ENCODE results near the gene HEMK1. TPM values are rescaled to one million over a fixed set of nuclear protein-coding genes. Genes with fewer than 3 reads are reported as not detected.

The HEMK1 gene
- total RNA-seq, 3 donors from 2014 or later (not counting 1 experiment from before 2014, with no cell fraction given): 20.5 to 29.3 (median 28.2) TPM

GRCh38 chr3:50620420-50620819 lies 51.1 kb downstream of the HEMK1 start:
- WGBS (ENCODE audit: insufficient coverage): 27% methylated on average over 1 of the region's 1 CpG
- no peaks in the 10 kb centered on the region for H3K27me3 ChIP-seq (ENCODE audit: control insufficient read depth, insufficient read depth, low read length)
- no peaks in the 10 kb centered on the region for H3K27me3 Mint-ChIP-seq (ENCODE audit: low read depth in 2 of 2)
- H3K4me3 Mint-ChIP-seq: peak overlapping the region; percentile 74
- TF ChIP-seq CTCF (IDR thresholded peaks at IDR 0.05): no peak
- DNase-seq (no peak), ATAC-seq (peak in 1 of 3 donors; percentile 33)
- peaks cover 6% of the 10 kb centered on the region for H3K36me3 ChIP-seq (ENCODE audit: control insufficient read depth, insufficient read depth, low read length)
- H3K9me3 Mint-ChIP-seq: no peaks in the 10 kb centered on the region
- H3K27ac ChIP-seq (ENCODE audit: low read length): peak overlapping the region; percentile 70
- H3K36me3 Mint-ChIP-seq: no peaks in the 10 kb centered on the region
- intact Hi-C loops (cut with micrococcal nuclease): no loop called here
- no peaks in the 10 kb centered on the region for H3K9me3 ChIP-seq (ENCODE audit: control insufficient read depth, insufficient read depth, low read length)
- H3K27ac Mint-ChIP-seq: peak overlapping the region; percentile 94 to 95
- peaks cover 68 to 81% of the 10 kb centered on the region in 2 donors for H3K4me1 Mint-ChIP-seq
- peaks cover 91% of the 10 kb centered on the region for H3K4me1 ChIP-seq (ENCODE audit: control insufficient read depth, insufficient read depth, low read length)
- no peak overlapping the region for H3K4me3 ChIP-seq (ENCODE audit: low read length)

GRCh38 chr3:50620820-50621219 lies 51.5 kb downstream of the HEMK1 start:
- Mint-ChIP-seq H3K27ac (peak overlapping the region; percentile 94 to 95), H3K9me3 (no peaks in the 10 kb centered on the region), H3K4me1 (peaks cover 67 to 81% of the 10 kb centered on the region in 2 donors), H3K36me3 (no peaks in the 10 kb centered on the region), H3K27me3 (ENCODE audit: low read depth in 2 of 2) (no peaks in the 10 kb centered on the region), H3K4me3 (peak overlapping the region; percentile 74)
- TF ChIP-seq CTCF (IDR thresholded peaks at IDR 0.05): no peak
- DNase-seq (no peak), ATAC-seq (no peak)
- WGBS (ENCODE audit: insufficient coverage): 36% methylated on average over 4 of the region's 4 CpGs
- H3K27ac ChIP-seq (ENCODE audit: low read length): peak overlapping the region; percentile 70
- no peak overlapping the region for H3K4me3 ChIP-seq (ENCODE audit: low read length)
- H3K4me1 ChIP-seq (ENCODE audit: control insufficient read depth, insufficient read depth, low read length): peaks cover 91% of the 10 kb centered on the region
- no peaks in the 10 kb centered on the region for H3K9me3 ChIP-seq (ENCODE audit: control insufficient read depth, insufficient read depth, low read length)
- H3K27me3 ChIP-seq (ENCODE audit: control insufficient read depth, insufficient read depth, low read length): no peaks in the 10 kb centered on the region
- H3K36me3 ChIP-seq (ENCODE audit: control insufficient read depth, insufficient read depth, low read length): peaks cover 6% of the 10 kb centered on the region
- intact Hi-C loops (cut with micrococcal nuclease): no loop called here

GRCh38 chr3:50622881-50623280 lies 53.6 kb downstream of the HEMK1 start:
- Mint-ChIP-seq H3K27ac (peak overlapping the region; percentile 85 to 94), H3K4me1 (peaks cover 74 to 86% of the 10 kb centered on the region in 2 donors), H3K27me3 (ENCODE audit: low read depth in 2 of 2) (no peaks in the 10 kb centered on the region), H3K4me3 (no peak overlapping the region), H3K9me3 (no peaks in the 10 kb centered on the region), H3K36me3 (no peaks in the 10 kb centered on the region)
- Histone ChIP-seq H3K9me3 (ENCODE audit: control insufficient read depth, insufficient read depth, low read length) (no peaks in the 10 kb centered on the region), H3K27ac (ENCODE audit: low read length) (peak overlapping the region; percentile 59), H3K27me3 (ENCODE audit: control insufficient read depth, insufficient read depth, low read length) (no peaks in the 10 kb centered on the region), H3K4me1 (ENCODE audit: control insufficient read depth, insufficient read depth, low read length) (peaks cover 99% of the 10 kb centered on the region), H3K4me3 (ENCODE audit: low read length) (no peak overlapping the region), H3K36me3 (ENCODE audit: control insufficient read depth, insufficient read depth, low read length) (peaks cover 6% of the 10 kb centered on the region)
- no peak for TF ChIP-seq CTCF (IDR thresholded peaks at IDR 0.05)
- ATAC-seq (no peak), DNase-seq (no peak)
- WGBS (ENCODE audit: insufficient coverage): 93% methylated on average over 3 of the region's 3 CpGs
- intact Hi-C loops (cut with micrococcal nuclease): no loop called here

GRCh38 chr3:50623840-50624474 lies 54.6 kb downstream of the HEMK1 start:
- peak in 1 of 2 donors; percentile 55 for DNase-seq
- Histone ChIP-seq H3K27ac (ENCODE audit: low read length) (peak overlapping the region; percentile 59), H3K36me3 (ENCODE audit: control insufficient read depth, insufficient read depth, low read length) (peaks cover 6% of the 10 kb centered on the region), H3K9me3 (ENCODE audit: control insufficient read depth, insufficient read depth, low read length) (no peaks in the 10 kb centered on the region), H3K27me3 (ENCODE audit: control insufficient read depth, insufficient read depth, low read length) (no peaks in the 10 kb centered on the region), H3K4me3 (ENCODE audit: low read length) (no peak overlapping the region), H3K4me1 (ENCODE audit: control insufficient read depth, insufficient read depth, low read length) (peaks cover 99% of the 10 kb centered on the region)
- intact Hi-C loops (cut with micrococcal nuclease): no loop called here
- no peak for TF ChIP-seq CTCF (IDR thresholded peaks at IDR 0.05)
- peaks cover 74 to 89% of the 10 kb centered on the region in 2 donors for H3K4me1 Mint-ChIP-seq
- no peaks in the 10 kb centered on the region for H3K36me3 Mint-ChIP-seq
- peak overlapping the region; percentile 85 to 94 for H3K27ac Mint-ChIP-seq
- peak overlapping the region; percentile 87 for H3K4me3 Mint-ChIP-seq
- ATAC-seq: peak; percentile 42 to 60 (median 50)
- H3K27me3 Mint-ChIP-seq (ENCODE audit: low read depth in 2 of 2): no peaks in the 10 kb centered on the region
- H3K9me3 Mint-ChIP-seq: no peaks in the 10 kb centered on the region
- WGBS (ENCODE audit: insufficient coverage): under 1% methylated on average over 6 of the region's 6 CpGs

All from natural killer cell (primary cell).